AG09319 (cell line): Measurements from ENCODE around the gene IQSEC3.

Experiments used
- DNase-seq: peaks from one replicate; pipeline ENCODE4 v3.0.0-alpha.2; 2010; ENCODE audit warnings: low read depth; ENCODE audit errors: extremely low read depth
- TF ChIP-seq, protein P1 (sequence below): IDR thresholded peaks from 2 replicates; pipeline ENCODE4 v1.5.1; 2011; ENCODE audit warnings: low read depth, mild to moderate bottlenecking, inconsistent platforms, low read length, moderate library complexity

Gene IQSEC3

DNA sequence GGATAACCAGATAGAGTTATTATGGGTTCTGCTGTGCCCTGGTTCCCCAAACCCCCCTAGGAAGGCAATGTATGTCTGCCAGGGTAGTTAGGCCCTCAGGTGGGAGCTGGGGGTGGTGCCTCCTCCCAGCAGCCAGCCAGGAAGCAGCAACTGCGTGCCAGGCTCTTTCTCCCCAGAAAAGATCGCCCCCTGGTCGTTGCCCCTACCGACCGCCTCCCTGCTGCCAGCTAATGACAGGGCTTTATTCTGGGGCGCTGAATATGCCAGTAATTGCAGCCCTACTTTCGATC is 36.3 kb downstream of the IQSEC3 start:
- TF ChIP-seq, protein P1, sequence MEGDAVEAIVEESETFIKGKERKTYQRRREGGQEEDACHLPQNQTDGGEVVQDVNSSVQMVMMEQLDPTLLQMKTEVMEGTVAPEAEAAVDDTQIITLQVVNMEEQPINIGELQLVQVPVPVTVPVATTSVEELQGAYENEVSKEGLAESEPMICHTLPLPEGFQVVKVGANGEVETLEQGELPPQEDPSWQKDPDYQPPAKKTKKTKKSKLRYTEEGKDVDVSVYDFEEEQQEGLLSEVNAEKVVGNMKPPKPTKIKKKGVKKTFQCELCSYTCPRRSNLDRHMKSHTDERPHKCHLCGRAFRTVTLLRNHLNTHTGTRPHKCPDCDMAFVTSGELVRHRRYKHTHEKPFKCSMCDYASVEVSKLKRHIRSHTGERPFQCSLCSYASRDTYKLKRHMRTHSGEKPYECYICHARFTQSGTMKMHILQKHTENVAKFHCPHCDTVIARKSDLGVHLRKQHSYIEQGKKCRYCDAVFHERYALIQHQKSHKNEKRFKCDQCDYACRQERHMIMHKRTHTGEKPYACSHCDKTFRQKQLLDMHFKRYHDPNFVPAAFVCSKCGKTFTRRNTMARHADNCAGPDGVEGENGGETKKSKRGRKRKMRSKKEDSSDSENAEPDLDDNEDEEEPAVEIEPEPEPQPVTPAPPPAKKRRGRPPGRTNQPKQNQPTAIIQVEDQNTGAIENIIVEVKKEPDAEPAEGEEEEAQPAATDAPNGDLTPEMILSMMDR, result no peak
- DNase-seq, result no peak

DNA sequence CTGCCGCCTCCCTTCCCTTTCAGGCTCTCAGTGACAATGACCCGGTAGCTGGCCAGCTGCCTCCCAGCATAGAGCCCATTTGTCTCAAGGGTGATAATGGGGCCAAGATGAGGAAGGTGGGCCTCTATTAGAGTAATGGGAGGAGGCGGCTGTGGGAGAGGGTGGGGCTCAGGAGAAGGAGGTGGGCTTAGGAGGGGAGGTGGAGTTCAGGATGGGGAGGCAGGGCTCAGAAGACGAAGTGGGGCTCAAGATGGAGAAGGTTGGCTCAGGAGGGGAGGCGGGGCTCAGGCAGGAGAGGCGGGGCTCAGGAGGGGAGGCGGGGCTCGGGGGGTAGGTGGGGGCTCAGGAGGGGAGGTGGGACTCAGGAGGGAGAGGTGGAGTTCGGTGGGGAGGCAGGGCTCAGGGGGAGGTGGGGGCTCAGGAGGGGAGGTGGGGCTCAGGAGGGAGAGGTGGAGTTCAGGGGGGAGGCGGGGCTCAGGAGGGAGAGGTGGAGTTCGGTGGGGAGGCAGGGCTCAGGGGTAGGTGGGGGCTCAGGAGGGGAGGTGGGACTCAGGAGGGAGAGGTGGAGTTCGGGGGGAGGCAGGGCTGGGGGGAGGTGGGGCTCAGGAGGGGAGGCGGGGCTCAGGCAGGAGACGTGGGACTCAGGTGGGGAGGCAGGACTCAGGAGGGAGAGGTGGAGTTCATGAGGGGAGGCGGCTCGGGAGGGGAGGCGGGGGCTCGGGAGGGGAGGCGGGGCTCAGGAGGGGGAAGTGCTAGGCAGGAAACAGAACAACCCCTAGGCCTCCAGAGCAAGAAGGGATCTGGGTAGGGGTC is 36.8 kb downstream of the IQSEC3 start:
- DNase-seq, result no peak
- TF ChIP-seq, protein P1, result no peak

DNA sequence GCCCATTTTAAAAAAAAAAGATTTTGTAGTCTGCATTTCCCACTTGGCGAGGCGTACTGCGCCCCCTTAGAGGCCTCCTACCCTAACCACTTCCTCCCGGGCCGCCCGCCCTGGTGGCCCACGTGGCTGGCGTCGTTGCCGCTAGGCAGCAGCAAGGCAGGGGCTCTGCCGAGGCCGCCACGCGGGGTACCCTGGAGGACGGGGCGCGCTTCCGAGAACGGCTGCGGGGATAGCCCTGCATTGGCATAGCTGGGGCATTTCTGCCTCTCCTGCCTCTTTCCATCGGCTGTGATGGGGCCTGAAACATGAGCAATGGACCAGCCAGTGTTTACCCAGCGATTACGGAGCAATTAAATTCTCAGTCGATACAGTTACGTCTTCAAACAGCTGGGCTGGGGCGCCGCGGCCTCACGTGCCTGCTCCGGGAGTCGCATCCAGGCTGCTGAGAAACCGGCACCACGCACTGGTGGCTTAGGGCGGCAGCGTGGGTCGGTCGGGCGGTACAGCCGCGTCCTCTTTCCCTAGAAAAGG is 38.0 kb downstream of the IQSEC3 start:
- no peak for DNase-seq
- TF ChIP-seq, protein P1, result no peak

DNA sequence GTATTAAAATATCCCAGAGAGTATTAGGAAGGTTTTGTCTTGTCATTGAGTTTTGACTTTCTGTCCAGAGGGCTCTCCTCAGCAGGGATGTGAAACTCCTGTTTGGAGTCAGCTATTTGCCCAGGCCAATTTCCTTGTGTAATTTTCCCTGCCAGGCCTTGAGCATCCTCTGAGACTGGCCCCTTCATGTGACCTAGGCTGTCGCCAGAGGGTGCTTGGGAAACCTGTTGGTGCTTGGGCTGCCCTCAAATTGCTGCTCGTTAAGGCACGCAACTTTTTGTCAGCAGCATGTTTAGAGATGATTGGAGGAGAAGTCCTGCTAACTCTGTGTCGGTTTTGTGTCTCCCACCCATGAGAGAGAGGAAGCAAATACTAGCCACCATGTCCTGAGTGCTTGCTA is 39.1 kb downstream of the IQSEC3 start:
- DNase-seq, result no peak
- TF ChIP-seq, protein P1, result no peak

DNA sequence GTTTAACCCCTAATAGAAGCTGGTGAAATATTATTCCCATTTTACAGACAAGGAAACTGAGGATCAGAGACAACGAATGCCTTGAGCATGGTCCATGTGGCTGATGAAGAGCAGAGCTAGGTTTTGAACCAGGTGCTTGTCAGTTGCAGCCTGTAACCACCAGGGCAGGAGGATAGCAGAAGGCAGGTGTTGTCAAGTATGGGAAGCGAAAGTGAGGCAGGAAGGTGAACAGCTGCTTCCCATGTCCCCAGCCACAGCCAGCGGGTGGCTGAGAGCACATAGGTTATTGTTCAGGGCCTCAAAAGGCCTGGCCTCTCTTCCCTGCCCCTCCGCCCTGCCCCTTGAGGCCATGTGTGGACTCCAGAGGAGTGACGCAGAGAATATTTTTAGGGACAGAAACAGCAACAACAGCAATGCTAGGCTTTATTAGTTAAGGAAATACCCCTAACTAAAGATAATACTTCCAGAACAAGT is 39.6 kb downstream of the IQSEC3 start:
- DNase-seq, result no peak
- TF ChIP-seq, protein P1, result no peak

DNA sequence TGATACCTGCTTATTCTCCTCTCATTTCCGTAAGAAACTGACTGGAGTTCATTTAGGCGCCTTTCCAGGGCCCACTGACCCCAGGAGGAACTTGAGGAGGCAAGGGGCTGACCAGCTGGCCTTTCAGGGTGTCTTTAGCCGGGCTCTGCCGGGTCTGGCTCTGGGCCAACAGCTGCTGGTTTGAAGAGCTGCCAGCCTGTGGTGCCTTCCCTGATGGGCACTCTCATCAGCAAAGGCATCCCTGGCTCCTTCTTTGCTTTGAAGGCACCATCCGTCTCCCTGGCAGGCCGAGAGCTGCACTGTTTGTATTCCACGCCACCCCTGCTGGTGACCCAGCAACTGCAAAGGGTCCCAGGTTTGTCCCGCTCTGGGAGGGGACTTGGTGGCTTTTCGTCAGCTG is 42.0 kb downstream of the IQSEC3 start:
- TF ChIP-seq, protein P1, result no peak
- DNase-seq, result no peak

DNA sequence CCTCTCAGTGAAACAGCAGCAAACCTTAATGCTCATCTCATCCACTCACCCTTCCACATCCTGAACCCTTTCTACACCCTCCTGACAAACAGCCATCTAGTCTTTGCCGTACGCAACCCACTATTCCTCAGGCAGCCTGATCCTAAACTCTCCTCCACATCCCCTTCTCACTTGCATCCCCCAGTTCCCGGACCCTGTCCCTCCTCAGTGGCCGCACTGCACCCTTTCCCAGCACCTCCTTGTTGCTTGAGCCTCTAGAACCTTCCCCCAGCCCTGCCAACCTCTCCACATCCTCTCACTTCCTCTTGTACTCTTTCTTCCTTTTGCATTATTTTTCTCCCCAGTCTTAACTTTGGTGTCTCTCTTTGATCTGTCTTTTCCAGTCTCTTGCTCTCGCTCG is 42.9 kb downstream of the IQSEC3 start:
- TF ChIP-seq, protein P1, result no peak
- DNase-seq, result no peak
